GM21529 (cell line): ENCODE measurements around the gene PIGM.
"Not testable (repeated sequence)": the region's sequence is repeated elsewhere in the genome, so short reads cannot be mapped to it uniquely, and the experiment has no call there.

ENCODE experiments used
- ATAC-seq: cut with Tn5 transposase; IDR thresholded peaks from one replicate; pipeline ENCODE4 v1.9.1; 2021; ENCODE audit not compliant: unreplicated experiment

PIGM gene

DNA sequence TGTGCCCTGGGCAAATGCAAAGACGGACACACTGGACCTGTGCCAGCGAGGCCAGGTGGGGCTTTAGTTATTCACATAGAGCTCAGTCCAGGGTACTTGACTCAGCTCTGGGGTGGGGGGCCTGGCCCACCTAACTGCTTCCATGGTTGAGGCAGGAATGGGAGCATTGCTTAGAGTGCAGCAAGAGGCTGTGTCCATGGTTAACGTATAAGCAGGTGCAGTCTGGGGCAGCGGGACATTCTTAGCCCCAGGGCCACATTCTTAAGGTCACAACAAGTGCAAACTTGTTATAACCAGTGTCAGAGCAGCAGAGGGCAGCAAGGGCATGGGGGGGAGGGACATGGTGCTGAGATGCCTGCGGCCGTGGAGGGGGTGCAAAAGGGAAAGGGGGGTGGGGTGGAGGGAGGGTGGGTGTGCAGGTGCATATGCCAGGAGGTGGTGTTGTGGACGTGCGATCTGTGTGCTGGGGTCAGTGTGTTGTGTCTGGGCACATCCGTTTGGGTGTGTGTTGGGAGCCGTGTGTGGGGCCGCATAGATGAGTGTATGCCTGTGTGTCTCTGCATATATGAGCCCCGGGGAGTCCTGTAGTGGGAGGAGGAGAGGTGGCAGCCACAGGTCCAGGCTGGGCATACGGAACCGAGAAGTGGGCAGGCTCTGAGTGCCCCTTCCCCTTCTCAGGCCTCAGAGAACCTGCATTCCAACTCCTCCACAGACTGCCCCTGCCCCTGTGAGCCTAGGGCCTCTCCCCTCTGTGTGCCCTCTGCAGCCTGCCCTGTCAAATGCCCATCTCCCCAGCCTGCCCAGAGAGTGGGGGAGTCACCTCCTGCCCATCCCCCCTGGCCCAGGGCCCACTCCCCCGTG lies 29.8 kb upstream of the PIGM start:
- no peak for ATAC-seq

DNA sequence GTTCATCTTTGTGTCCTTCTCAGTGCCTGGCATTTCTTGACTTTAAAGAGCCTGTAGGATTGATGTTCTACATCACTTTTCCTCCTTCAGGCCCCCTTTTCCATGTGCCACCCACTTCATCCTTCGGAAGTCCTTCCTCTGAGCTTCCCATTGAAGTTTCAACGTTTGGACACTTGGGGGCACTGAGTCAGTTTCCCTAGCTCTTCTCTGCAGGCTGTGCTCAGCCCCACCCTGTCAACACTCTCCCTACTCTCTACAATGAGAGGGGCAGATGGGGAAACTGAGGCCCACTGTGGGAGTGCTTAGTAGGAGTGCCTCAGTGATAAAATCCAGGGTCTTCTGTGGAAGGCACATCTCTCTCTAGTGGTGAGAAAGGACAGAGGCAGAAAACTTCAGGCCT lies 26.3 kb upstream of the PIGM start:
- ATAC-seq: no peak

DNA sequence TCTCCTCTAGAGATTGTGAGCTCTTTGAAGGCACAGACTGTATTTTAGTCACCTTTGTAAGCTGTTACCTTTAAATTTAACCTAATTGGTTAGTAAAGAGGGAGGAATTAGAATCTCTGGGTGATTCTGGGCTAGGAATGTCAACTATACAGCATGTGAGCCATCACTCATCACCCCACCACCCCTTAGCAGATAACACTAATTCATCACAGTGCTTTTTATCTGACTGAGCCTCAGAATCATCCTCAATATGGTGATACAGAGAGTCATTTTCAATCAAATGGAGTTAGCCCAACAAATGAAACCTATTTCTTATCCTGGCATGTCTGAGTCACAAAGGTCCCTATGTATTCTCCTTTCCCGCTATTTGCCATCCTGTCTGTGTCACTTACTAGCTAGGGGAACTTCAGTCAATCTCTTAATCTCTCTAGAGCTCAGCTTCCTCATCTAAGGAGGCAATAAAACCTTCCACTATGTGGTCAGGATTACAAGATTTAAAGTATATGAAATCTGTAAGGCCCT lies 24.9 kb upstream of the PIGM start:
- no peak for ATAC-seq

DNA sequence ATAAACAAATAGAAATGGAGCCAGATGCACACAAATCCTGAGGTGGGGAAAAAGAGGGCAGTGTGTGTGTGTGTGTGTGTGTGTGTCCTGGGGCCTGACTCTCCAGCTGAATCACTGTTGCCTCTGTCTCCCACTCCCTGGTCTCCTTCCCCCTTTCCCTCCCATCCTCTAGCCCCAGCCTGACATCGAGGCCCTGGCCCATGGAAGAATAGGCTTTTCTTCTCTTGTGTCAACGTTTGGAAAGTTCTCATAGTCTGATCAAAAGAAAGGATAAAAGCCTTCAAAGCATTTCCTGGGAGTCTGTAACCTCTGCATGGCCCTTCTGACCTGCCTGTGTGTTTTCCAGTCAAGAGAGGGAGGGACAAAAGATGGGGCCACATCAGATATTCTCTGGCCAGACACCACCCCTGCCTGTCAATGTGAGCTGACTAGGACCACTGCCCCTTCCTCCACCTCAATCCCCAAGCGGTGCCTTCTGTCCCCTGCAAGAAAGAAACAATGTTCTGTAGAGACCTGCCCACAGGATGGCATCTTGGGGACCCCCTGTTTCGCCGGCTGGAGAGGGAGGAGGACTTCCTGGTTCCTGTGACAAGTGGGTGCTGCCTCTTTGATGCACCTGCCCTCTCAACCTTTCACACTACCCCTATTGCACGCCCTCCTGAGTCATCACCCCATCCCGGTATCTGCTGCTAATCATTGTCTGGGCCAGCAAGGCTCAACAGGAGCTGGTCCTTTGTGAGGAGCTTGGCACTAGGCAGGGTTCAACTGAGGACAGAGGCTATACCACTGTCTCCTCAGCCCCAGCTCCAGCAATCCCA lies 22.0 kb upstream of the PIGM start:
- no peak for ATAC-seq

DNA sequence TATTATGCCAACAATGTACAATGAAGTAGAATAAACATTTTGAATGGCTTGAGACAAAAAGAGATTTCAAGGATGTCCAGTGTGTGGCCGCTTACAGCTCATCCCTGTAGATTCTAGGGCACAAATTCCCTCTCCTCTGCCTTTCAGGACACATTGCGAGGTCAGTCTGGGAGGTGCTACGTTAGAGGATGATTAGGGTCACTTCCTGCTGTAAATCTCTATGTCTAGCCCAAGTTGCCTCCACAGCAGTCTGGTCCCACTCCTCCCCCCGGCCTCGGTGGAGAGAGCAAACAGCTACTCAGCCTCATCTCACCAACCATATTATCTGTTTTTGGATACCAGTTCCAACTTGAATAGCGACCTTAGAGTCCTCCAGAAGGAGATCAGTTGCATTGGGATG lies 21.1 kb upstream of the PIGM start:
- no peak for ATAC-seq

DNA sequence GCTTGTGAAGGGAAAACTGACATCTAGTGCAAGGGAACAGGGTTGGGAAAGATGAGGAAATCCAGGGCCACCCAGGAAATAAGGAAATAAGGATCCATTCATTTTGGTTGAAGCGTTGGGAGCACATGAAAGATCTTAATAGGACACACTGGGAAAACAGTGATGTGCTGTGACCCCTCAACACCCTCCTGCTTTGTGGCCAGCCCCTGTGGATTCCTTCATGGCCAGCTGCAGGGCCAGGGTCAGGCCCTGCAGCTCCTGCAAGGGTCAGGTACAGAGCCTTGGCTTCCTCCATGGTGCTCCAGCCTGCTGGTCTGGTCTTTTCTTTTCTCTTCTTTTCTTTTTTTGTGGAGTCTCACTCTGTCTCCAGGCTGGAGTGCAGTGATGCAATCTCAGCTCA lies 18.8 kb upstream of the PIGM start:
- ATAC-seq: no peak

DNA sequence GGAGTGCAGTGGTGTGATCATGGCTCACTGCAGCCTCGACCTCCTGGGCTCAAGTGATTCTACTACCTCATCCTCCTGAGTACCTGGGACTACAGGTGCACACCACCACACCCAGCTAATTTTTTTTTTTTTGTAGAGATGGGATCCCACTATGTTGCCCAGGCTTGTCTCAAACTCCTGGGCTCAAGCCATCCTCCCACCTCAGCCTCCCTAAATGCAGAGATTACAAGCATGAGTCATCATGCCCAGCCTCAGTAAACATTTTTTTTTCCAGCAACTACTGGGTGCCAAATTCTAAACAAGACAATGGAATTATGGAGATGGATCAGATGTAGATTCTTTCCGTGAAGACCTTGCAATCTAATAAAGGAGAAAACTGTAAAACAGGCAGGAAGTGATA lies 18.4 kb upstream of the PIGM start:
- ATAC-seq: not testable (repeated sequence)

DNA sequence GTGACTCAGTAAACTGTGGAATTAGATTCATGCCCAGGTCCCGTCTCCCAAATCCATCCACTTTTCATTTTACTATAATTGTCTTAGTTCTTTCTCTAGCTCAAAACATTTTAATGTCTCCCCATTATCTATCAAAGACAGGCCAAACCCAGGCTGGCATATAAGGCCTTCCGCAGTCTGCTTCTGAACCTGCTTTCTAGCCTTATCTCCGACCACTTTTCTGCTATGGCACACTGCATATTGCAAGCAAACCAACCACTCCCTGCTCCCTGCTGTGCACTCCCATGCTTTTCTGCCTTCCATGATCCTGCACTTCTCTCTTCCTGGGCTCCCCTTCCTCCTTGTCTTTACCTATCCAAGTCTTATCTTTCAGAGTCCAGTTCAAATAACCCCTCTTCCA lies 17.3 kb upstream of the PIGM start:
- no peak for ATAC-seq

DNA sequence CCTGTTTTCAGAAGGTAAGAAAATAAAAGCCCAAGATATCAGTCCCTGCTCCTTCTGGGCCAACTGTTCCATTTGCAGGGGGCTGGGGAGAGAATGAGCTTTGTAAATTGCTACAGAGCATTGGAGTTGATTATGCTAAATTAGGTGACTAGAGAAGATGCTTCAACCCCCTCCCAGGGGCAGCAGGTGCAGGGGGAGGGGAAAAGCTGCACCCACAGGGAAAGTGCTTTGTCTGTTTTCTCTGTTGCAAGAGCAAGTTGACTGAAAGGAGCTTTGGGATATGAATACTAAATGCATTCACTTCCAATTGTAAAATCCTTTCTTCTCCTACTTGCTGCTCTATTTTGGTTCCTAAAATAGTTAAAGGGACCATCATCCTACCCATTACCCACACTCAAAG lies 16.5 kb upstream of the PIGM start:
- no peak for ATAC-seq

DNA sequence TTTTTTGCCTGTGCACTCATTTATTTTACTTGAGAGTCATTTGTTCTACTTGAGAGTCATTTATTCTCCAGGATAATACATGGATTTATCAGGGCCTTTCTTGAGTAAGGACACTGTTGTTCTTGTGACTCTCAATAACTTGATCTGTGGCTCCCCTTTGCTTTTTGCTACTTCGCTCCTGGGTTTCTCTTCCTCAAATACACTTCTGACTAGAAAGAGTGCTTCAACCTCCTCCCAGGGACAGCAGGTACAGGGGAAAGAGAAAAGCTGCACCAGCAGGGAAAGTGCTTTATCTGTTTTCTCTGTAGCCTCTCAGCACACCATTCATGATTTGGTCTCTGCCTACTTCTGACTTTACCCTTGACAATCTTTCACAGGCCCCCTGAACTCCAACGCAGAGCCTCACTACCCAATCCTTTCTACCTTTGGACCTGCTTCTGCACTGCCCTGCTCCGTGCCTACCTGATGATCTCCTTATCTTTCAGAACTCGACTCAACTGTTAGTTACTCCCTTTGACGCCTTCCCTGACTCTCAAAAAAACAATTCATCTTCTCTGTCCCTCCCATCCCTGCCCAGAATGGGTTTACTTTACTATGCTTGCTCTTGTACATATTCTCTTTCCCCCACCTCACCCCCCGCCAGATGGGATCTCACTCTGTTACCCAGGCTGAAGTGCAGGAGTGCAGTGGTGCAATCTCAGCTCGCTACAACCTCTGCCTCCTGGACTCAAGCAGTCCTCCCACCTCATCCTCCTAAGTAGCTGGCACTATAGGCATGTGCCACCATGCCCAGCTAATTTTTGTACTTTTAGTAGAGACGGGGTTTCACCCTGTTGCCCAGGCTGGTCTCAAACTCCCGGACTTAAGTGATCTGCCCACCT lies 15.6 kb upstream of the PIGM start:
- peak; percentile 54 for ATAC-seq

DNA sequence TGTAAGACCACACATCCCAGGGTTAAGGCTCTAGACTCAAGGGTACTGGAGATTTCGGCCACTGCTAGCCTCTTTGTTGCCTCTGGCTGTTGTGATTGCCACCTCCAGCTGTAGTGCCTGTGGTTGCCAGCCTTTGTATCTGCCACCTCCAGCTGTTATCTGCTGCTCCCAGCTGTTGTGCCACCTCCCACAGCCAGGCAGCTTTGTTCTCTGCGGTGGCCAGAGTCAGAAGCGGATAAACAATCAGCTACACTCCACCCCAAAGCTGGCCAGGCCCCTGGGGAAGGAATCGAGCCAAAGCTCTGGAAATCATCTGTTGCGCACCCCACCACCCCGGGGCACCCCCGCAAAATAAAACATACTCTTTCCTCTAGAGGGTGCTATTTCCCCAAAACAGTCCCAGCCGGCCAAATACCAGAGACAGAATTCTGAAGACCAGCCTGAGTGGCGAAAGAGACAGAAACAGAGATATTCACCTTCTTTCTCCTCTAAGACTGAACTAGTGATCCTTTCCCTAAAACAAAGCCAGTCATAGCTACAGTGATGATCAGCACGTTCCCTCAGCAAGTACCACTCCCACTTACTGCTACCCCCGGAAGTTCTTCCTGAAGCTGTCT lies 14.8 kb upstream of the PIGM start:
- peak; percentile 74 for ATAC-seq

DNA sequence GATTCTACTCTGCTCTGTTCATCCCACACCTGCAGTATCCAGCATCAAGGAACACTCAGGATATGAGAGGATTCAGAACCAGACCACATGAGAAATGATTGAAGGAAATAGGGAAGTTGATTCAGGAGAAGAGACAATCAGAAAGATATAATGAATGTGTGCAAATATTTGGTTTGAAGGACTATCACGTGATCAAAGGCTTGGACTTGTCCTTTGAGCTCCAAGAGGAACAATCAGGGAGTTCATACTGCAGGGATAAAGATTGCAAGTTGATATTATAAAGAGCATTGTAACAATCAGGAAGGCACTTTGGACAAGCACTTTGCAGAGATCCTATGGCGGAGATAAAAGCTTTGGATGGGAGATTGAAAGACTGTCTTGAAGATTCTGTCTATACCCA lies 13.9 kb upstream of the PIGM start:
- no peak for ATAC-seq

DNA sequence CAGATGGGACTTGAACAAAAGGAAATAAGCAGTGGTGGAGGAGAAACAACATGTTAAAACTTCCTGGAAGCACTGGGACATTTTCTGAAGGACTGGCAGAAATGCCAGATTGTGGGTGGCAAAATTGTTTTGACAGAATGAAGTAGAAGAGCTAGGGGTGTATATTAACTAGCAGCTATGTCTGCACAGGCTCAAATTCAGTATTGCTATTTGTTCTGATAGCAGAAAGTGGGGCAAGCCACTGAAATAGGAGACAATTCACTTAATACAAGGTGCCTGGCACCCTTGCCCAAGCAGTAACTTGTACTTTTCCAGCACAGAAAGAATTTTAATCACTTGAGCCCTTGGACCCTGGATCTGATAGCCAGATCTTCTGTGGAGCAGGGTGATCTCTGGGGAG lies 11.8 kb upstream of the PIGM start:
- ATAC-seq: no peak

DNA sequence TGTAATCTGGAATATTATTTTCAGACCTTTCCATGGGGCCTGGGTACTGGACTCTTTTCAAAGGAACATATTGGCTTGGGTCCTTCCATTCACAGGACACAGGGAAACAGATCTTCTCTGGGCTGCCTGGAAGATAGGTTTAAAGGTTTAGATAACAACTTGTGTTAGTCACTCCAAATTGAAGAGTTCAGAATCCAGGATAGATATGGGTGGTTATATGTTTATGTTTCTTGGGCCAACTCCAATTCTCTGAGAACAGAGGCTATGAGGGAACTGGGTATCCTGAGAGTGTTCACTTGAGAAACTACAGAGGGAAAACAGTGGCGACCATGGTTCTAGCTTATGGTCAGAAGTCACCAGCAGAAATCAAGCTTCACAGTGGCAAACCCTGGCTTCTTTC lies 8.7 kb upstream of the PIGM start:
- no peak for ATAC-seq

DNA sequence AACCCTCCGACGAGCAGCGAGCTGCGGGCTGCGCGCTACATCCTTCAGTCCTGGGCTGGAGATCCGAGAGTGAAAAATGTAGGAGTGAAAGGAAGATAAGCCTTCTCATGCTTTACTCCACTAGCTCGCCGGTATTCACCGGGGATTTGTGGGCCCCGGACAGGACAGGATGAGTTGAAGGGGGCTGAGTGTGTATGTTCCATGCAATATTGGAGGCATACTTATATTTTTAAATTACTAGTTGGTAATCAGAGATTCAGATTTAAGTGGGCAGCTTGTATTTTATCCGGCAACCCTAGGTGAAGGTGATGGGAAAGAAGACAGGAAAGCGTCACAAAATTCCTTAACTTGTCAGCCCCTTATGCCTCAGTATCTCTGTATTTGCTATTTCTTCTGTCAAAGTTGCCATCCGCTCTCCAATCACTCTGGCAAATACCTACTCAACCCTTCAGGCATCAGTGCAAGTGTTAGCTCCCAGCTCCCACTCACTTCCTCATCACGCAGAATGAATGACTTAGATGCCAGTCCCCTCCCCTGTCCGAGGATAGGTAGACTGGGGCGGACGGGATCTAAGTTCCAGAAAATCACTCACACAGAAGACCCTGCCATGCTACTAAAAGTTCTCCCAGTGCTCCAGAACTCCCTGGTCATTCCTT lies 503 bp upstream of the PIGM start:
- ATAC-seq: no peak

DNA sequence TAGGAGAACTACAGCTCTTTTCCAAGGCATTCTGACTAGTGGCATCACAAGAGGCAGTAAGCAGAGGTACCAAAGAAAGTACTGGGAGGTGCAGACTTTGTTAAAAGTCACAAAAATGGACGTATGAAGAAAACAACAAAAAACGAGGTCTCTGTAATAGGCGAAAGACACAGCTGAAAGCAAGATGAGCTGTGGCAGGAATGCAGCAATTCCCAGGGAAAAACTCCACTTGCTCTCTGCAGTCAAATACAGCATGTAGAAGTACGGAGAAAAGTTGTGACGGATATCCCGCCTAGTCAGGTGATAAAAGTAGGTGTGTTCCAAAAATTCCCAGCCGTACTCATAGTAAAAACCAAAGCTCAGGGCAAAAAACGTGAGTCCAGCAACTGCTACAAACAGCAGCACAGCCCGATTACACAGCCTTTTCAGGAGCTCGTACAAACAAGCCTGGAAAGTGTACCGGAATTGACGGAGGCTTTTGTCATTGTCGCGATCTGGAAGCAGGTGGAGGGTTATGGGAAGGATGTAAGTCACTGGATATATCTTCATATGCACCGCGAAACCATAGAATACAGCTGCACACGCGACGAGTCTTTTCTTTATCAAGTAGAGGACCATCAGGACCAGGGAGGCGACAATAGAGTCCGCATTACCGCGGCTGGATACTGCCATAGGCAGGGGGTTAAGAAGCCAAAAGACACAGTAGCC lies 979 bp downstream of the PIGM start:
- peak; percentile 22 for ATAC-seq

DNA sequence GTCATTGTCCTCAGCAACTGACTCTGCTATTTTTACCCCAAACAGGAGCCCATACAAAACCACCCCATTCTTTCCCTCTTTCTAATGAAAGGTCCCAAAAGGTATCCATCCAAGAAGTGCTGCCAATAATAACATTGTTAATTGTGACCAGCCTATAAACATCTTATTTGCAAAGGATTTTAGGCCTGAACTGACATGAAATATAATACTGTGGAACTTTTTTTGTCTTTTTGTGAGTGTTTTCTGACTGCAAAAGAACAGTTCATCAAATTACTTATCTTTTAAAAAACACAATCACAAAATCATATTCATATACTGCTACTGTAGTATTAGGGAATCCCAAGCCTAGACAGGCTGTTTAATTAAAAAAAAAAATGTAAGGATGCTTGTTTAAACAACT lies 3.4 kb downstream of the PIGM start:
- no peak for ATAC-seq

DNA sequence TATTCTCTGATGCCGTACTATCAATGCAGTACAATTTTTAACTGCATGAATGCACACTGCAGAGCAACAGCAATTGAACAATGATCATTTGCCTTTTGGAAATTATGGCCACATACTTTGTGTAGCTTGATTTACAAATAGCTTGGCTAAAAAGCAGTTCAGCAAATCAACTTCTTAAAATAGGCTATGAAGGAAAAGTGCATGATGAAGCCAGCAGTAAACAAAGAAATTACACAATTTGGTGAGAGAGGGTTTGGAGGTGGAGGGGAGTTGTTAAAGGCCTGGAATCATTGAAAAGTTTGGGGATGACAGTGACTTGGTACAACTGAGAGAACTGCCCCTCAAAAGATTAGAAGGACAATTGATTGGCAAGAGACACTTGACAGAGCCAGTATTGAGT lies 6.5 kb downstream of the PIGM start:
- no peak for ATAC-seq

DNA sequence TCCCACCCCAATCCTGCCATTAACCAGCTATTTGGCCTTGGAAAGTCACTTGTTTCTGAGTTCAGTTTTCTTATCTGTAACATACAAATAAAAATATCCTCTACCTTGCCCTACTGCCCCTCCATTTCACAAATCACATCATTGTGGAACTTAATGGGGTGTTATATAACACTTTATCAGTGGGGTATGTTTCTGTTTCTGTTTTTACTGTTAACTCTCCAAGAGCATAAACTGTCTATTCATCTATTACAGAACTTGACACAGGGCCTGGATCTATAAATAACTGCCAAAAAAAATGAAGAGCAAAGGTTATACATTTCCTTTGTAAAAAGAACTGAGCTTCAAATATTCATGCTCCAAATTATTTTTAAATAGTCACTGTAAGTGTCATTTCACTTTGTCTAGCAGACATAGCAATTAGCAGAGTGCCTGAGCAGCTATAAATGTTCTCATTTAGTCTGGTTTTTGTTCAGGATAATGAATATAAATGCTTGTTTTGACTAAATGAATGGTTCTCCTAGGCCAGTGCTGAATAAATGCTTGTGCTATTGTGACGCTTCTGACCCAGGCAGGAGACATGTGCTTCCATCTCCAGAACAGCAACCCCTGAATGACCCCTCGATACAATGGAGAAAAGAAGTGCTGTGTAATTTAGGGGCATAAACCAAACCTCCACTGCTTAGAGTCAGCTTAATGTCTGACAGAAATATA lies 7.4 kb downstream of the PIGM start:
- ATAC-seq: no peak
